ENCODE results near the gene CFAP251. TPM values are rescaled to one million over a fixed set of nuclear protein-coding genes. Genes with fewer than 3 reads are reported as not detected.

CFAP251 gene
- total and polyA plus RNA-seq, 7 donors, result 0.68 to 3.0 (median 1.1) TPM; not detected in 1

- no peak for DNase-seq
- H3K4me3 ChIP-seq, result no peak overlapping the region
- peaks cover 0 to 2% (median 0%) of the 10 kb centered on the region in 4 donors for H3K9me3 ChIP-seq
- no peak overlapping the region for H3K27ac ChIP-seq
- H3K36me3 ChIP-seq, result no peaks in the 10 kb centered on the region
- no peak for TF ChIP-seq EP300 (IDR thresholded peaks at IDR 0.05)
- TF ChIP-seq POLR2A (IDR thresholded peaks at IDR 0.05), result no peak
- no peak for TF ChIP-seq POLR2AphosphoS5 (IDR thresholded peaks at IDR 0.05)
- no peak for TF ChIP-seq CTCF (IDR thresholded peaks at IDR 0.05)
- intact Hi-C loops (cut with DNase I), result no loop called here
- no peaks in the 10 kb centered on the region for H3K4me1 ChIP-seq
- 91 to 94% methylated on average over 17 of the region's 17 CpGs for WGBS, 2 donors
- no peaks in the 10 kb centered on the region for H3K27me3 ChIP-seq
Measured at GRCh38 chr12:122001466-122002209, 83.2 kb downstream of the CFAP251 start.

- no peak for DNase-seq
- no peak overlapping the region for H3K27ac ChIP-seq
- H3K36me3 ChIP-seq, result no peaks in the 10 kb centered on the region
- no peaks in the 10 kb centered on the region for H3K27me3 ChIP-seq
- WGBS, 2 donors, result 55 to 75% methylated on average over 28 of the region's 28 CpGs
- TF ChIP-seq POLR2AphosphoS5 (IDR thresholded peaks at IDR 0.05), result no peak
- TF ChIP-seq EP300 (IDR thresholded peaks at IDR 0.05), result no peak
- TF ChIP-seq POLR2A (IDR thresholded peaks at IDR 0.05), result no peak
- no peak for TF ChIP-seq CTCF (IDR thresholded peaks at IDR 0.05)
- no peaks in the 10 kb centered on the region for H3K9me3 ChIP-seq
- H3K4me3 ChIP-seq, result no peak overlapping the region
- intact Hi-C loops (cut with DNase I), result no loop called here
- H3K4me1 ChIP-seq, result no peaks in the 10 kb centered on the region
Measured at GRCh38 chr12:122003651-122004611, 85.5 kb downstream of the CFAP251 start.

- WGBS, 2 donors, result 48 to 78% methylated on average over 12 of the region's 12 CpGs
- TF ChIP-seq POLR2A (IDR thresholded peaks at IDR 0.05) (no peak), EP300 (IDR thresholded peaks at IDR 0.05) (no peak), POLR2AphosphoS5 (IDR thresholded peaks at IDR 0.05) (no peak), CTCF (IDR thresholded peaks at IDR 0.05) (no peak)
- intact Hi-C loops (cut with DNase I), result no loop called here
- no peak overlapping the region for H3K4me3 ChIP-seq
- H3K27me3 ChIP-seq, result no peaks in the 10 kb centered on the region
- DNase-seq, result no peak
- H3K36me3 ChIP-seq, result no peaks in the 10 kb centered on the region
- H3K27ac ChIP-seq, result no peak overlapping the region
- no peaks in the 10 kb centered on the region for H3K9me3 ChIP-seq
- H3K4me1 ChIP-seq, result no peaks in the 10 kb centered on the region
Measured at GRCh38 chr12:122004633-122005071, 86.3 kb downstream of the CFAP251 start.

- H3K9me3 ChIP-seq, result no peaks in the 10 kb centered on the region
- DNase-seq, result no peak
- no peak overlapping the region for H3K27ac ChIP-seq
- H3K4me3 ChIP-seq, result no peak overlapping the region
- TF ChIP-seq POLR2AphosphoS5 (IDR thresholded peaks at IDR 0.05) (no peak), POLR2A (IDR thresholded peaks at IDR 0.05) (no peak), CTCF (IDR thresholded peaks at IDR 0.05) (no peak), EP300 (IDR thresholded peaks at IDR 0.05) (no peak)
- H3K27me3 ChIP-seq, result no peaks in the 10 kb centered on the region
- no peaks in the 10 kb centered on the region for H3K36me3 ChIP-seq
- WGBS, 2 donors, result 77 to 86% methylated on average over 11 of the region's 11 CpGs
- intact Hi-C loops (cut with DNase I), result no loop called here
- no peaks in the 10 kb centered on the region for H3K4me1 ChIP-seq
Measured at GRCh38 chr12:122005252-122005776, 86.9 kb downstream of the CFAP251 start.

Data from sigmoid colon (tissue), 7 donors.